ENCODE data around the gene STS. TPM values are rescaled to one million over a fixed set of nuclear protein-coding genes. Genes with fewer than 3 reads are reported as not detected.
A peak's percentile ranks its signal among the peaks of the same experiment; 100 is the strongest.

The STS gene, protein sequence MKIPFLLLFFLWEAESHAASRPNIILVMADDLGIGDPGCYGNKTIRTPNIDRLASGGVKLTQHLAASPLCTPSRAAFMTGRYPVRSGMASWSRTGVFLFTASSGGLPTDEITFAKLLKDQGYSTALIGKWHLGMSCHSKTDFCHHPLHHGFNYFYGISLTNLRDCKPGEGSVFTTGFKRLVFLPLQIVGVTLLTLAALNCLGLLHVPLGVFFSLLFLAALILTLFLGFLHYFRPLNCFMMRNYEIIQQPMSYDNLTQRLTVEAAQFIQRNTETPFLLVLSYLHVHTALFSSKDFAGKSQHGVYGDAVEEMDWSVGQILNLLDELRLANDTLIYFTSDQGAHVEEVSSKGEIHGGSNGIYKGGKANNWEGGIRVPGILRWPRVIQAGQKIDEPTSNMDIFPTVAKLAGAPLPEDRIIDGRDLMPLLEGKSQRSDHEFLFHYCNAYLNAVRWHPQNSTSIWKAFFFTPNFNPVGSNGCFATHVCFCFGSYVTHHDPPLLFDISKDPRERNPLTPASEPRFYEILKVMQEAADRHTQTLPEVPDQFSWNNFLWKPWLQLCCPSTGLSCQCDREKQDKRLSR
- total RNA-seq (2014; rRNA removed) (3.1 and 3.3 TPM in 2 replicates), Bru-seq, nascent RNA (percentile 44 among the genes with signal in this experiment), BruChase-seq, experiment 1, labeled RNA remaining after a 6-hour chase (percentile 46 among the genes with signal in this experiment), BruChase-seq, experiment 2, labeled RNA remaining after a 2-hour chase (percentile 43 among the genes with signal in this experiment)
- long read RNA-seq, partial matches to known transcripts = 7 of 15 reads
- long read RNA-seq, other reads (novel, unspliced or antisense) = 8 of 15 reads

DNA sequence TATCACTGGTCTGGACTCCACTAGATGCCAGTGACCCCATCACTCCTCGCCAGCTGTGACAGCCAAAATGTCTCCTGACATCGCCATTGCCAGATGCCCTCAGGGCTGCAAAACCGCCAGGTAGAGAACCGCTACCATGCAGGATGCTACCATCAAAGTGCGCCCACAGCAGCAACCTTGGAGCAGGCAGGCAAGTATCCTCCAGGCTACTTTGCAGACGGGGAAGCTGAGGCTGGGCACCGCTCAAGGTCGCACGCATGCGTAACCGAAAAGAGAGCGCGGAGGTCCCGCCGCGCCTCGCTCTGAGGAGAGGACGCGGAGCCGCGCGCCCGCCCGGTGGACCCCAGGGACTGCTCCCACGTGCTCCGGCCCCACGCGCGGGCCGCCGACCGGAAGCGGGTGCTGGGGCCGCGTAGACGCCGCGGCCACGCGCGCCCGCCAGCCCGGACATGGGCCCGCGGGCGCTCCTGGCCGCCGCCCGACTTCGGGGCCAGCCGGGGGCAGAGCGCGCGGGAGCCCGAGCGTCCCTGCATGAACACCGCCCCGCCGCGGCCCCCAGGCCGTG, at the start of gene STS:
Gene STS (plus strand): TSS at position 300 of the 565 bp plus-strand sequence. CDS start 105,488 bp downstream, outside the sequence.
- Histone ChIP-seq H3K27ac (ENCODE audit: low read length) (peak within 1 kb of the TSS; percentile 68), H3K9ac (ENCODE audit: low read length) (peak within 1 kb of the TSS; percentile 93), H2AFZ (ENCODE audit: low read length) (peak within 1 kb of the TSS; percentile 98), H3K27me3 (ENCODE audit: low read length) (no peaks in the 10 kb centered on the region), H4K20me1 (ENCODE audit: low read length) (no peaks in the 10 kb centered on the region), H3K79me2 (ENCODE audit: low read length) (peaks cover 48% of the 10 kb centered on the region), H3K4me1 (ENCODE audit: insufficient read depth, low read length) (peaks cover 36% of the 10 kb centered on the region), H3K4me2 (ENCODE audit: low read length) (peak within 1 kb of the TSS; percentile 99), H3K36me3 (ENCODE audit: low read depth, low read length) (no peaks in the 10 kb centered on the region), H3F3A (ENCODE audit: low read length, unreplicated experiment) (no peaks in the 10 kb centered on the region), H3K9me3 (ENCODE audit: low read length) (no peaks in the 10 kb centered on the region), H3K9me2 (replicated peaks; ENCODE audit: low read length) (no peaks in the 10 kb centered on the region), H3K4me3 (ENCODE audit: low read length) (peak within 1 kb of the TSS; percentile 96)
- intact Hi-C loops (cut with micrococcal nuclease) = loop anchor here (5.0 kb wide), 1 partner anchor 225 kb away; no protein-coding TSS in a partner anchor
- CTCF ChIA-PET = no interaction called here
- POLR2A ChIA-PET (ENCODE audit: unreplicated experiment) = no interaction called here
- ATAC-seq (peak; percentile 21), DNase-seq (no peak)
- no TSS peak for BruUV-seq (replicated peaks)
- TF ChIP-seq, protein P1, sequence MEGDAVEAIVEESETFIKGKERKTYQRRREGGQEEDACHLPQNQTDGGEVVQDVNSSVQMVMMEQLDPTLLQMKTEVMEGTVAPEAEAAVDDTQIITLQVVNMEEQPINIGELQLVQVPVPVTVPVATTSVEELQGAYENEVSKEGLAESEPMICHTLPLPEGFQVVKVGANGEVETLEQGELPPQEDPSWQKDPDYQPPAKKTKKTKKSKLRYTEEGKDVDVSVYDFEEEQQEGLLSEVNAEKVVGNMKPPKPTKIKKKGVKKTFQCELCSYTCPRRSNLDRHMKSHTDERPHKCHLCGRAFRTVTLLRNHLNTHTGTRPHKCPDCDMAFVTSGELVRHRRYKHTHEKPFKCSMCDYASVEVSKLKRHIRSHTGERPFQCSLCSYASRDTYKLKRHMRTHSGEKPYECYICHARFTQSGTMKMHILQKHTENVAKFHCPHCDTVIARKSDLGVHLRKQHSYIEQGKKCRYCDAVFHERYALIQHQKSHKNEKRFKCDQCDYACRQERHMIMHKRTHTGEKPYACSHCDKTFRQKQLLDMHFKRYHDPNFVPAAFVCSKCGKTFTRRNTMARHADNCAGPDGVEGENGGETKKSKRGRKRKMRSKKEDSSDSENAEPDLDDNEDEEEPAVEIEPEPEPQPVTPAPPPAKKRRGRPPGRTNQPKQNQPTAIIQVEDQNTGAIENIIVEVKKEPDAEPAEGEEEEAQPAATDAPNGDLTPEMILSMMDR (conservative IDR thresholded peaks at IDR 0.05; ENCODE audit: low read depth, low read length) = no peak
- TF ChIP-seq EZH2 (IDR thresholded peaks at IDR 0.05; ENCODE audit: low read length, unreplicated experiment) = no peak
- no peak for TF ChIP-seq EZH2phosphoT487 (IDR thresholded peaks at IDR 0.05; ENCODE audit: borderline replicate concordance, low read length)

DNA sequence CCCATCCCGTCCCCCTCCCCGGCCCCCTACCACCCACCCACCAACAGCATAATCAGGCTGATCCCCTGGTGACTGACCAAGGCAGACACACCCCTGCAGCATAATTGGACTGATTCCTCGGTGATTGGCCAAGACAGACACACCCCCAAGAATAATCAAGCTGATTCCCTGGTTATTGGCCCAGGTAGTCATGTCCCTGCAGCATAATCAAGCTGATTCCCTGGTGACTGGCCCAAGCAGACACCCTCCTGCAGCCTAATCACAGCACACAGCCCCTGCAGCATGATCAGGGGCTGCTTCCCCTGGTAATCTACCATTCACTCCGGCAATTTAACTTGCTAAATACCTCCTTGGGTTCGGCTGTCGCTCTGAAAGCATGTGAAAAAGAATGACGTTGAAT, 47.5 kb upstream of the STS start:
- ChIA-PET CTCF (no interaction called here), POLR2A (ENCODE audit: unreplicated experiment) (interaction anchor here (0.6 kb wide), 1 partner anchor 20 kb away, joined by 7 read pairs; no protein-coding TSS in a partner anchor)
- Histone ChIP-seq H3K4me2 (ENCODE audit: low read length) (no peak overlapping the region), H4K20me1 (ENCODE audit: low read length) (no peaks in the 10 kb centered on the region), H3K9me3 (ENCODE audit: low read length) (no peaks in the 10 kb centered on the region), H3K79me2 (ENCODE audit: low read length) (0 out of 2 replicates have a peak, but pooled peaks cover 11% of the 10 kb centered on the region), H3K27ac (ENCODE audit: low read length) (no peak overlapping the region), H3F3A (ENCODE audit: low read length, unreplicated experiment) (no peaks in the 10 kb centered on the region), H3K4me3 (ENCODE audit: low read length) (no peak overlapping the region), H3K4me1 (ENCODE audit: insufficient read depth, low read length) (no peaks in the 10 kb centered on the region), H3K36me3 (ENCODE audit: low read depth, low read length) (peaks cover 2% of the 10 kb centered on the region; the same call in 1 of the 2 replicates), H3K27me3 (ENCODE audit: low read length) (no peaks in the 10 kb centered on the region), H3K9ac (ENCODE audit: low read length) (no peak overlapping the region), H2AFZ (ENCODE audit: low read length) (no peak overlapping the region), H3K9me2 (replicated peaks; ENCODE audit: low read length) (no peaks in the 10 kb centered on the region)
- no TSS peak for BruUV-seq (replicated peaks)
- intact Hi-C loops (cut with micrococcal nuclease) = no loop called here
- ATAC-seq = no peak
- DNase-seq = no peak
- TF ChIP-seq, protein P1 (conservative IDR thresholded peaks at IDR 0.05; ENCODE audit: low read depth, low read length) = no peak
- no peak for TF ChIP-seq EZH2phosphoT487 (IDR thresholded peaks at IDR 0.05; ENCODE audit: borderline replicate concordance, low read length)
- no peak for TF ChIP-seq EZH2 (IDR thresholded peaks at IDR 0.05; ENCODE audit: low read length, unreplicated experiment)
